Islet of Langerhans (tissue), 1 donor: ENCODE results near the gene PDGFRB.

ENCODE experiments used
- FAIRE-seq: peaks from one replicate; lab custom pipeline; 2011; peaks lifted over from hg19 to GRCh38; lab: Jason Lieb, UNC

Gene PDGFRB

DNA sequence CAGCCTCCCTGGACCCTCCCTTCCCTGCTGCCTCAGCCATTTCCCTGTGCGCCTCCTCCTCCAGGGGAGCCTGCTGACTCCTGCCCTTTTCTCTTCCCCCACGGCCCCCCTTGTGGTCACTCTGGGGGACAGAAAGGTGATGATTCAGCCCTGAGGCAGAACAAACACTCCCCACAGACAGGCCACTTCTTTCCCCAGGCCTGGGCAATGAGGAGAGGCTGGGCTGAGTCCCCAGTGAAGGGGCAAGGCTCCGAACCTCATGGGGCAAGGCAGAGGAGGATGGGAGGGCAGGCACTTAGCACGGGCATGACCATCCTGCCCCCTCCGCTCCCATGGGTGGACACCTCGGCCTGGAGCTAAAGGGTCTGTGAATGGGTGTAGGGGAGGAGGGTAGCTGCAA lies 90.3 kb downstream of the PDGFRB start:
- no peak for FAIRE-seq

DNA sequence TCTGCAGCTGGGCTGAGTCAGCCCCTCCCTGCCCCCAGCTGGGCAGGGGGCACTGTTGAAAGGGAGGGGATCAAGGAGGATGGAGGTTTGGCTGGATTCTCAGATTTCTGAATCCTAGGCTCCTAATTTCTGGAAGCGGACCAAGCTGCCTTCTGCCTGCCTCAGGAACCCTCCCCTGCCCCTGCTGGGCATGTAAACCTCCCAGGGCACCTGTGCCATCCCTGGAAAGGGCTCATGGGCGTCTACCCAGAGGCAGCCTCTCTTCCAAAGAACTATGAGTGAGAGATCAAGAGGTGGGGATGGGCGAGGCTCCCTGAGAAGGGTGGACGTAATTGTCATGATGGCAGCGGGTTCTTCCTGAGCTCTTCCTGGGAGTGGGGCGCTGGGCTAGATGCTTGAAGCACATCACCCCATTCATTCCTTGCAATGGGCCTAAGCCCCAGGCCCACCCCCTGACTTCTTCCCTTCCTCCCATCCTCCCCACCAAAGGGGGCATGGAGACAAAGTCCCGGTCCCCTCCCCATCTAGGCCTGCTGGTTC lies 90.9 kb downstream of the PDGFRB start:
- FAIRE-seq = no peak
